ENCODE results near the gene POPDC2. TPM values are rescaled to one million over a fixed set of nuclear protein-coding genes. Genes with fewer than 3 reads are reported as not detected.
A peak's percentile ranks its signal among the peaks of the same experiment; 100 is the strongest.

The POPDC2 gene
- total RNA-seq, 2 experiments from 2014 or later = 0.72 to 1.5 TPM

GRCh38 chr3:119647171-119647570 lies 13.2 kb downstream of the POPDC2 start:
- peaks cover 16% of the 10 kb centered on the region for H3K36me3 Mint-ChIP-seq (ENCODE audit: low read depth)
- H3K9me3 Mint-ChIP-seq = no peaks in the 10 kb centered on the region
- H3K4me1 Mint-ChIP-seq (ENCODE audit: low read depth) = peaks cover 19% of the 10 kb centered on the region
- no peak overlapping the region for H3K27ac Mint-ChIP-seq
- no peak for DNase-seq
- CTCF ChIA-PET = interaction anchor here (1.0 kb wide), 1 partner anchor 58 kb away, joined by 3 read pairs; no protein-coding TSS in a partner anchor
- intact Hi-C loops (cut with micrococcal nuclease) = no loop called here
- no peak overlapping the region for H3K4me3 Mint-ChIP-seq
- H3K27me3 Mint-ChIP-seq (ENCODE audit: low read depth) = no peaks in the 10 kb centered on the region

GRCh38 chr3:119645813-119646212 lies 14.6 kb downstream of the POPDC2 start:
- Mint-ChIP-seq H3K36me3 (ENCODE audit: low read depth) (peaks cover 24% of the 10 kb centered on the region), H3K9me3 (peaks cover 2% of the 10 kb centered on the region), H3K4me1 (ENCODE audit: low read depth) (peaks cover 22% of the 10 kb centered on the region), H3K27ac (no peak overlapping the region), H3K27me3 (ENCODE audit: low read depth) (no peaks in the 10 kb centered on the region), H3K4me3 (no peak overlapping the region)
- intact Hi-C loops (cut with micrococcal nuclease) = no loop called here
- DNase-seq = no peak
- CTCF ChIA-PET = no interaction called here

- no peak overlapping the region for H3K27ac Mint-ChIP-seq
- no peaks in the 10 kb centered on the region for H3K27me3 Mint-ChIP-seq (ENCODE audit: low read depth)
- peaks cover 3% of the 10 kb centered on the region for H3K9me3 Mint-ChIP-seq
- intact Hi-C loops (cut with micrococcal nuclease) = no loop called here
- CTCF ChIA-PET = interaction anchor here (1.1 kb wide), 1 partner anchor 37 kb away, joined by 4 read pairs; no protein-coding TSS in a partner anchor
- H3K4me1 Mint-ChIP-seq (ENCODE audit: low read depth) = peaks cover 28% of the 10 kb centered on the region
- DNase-seq = no peak
- peaks cover 33% of the 10 kb centered on the region for H3K36me3 Mint-ChIP-seq (ENCODE audit: low read depth)
- no peak overlapping the region for H3K4me3 Mint-ChIP-seq
Observed at GRCh38 chr3:119644481-119644880, 15.9 kb downstream of the POPDC2 start.

- peaks cover 33% of the 10 kb centered on the region for H3K36me3 Mint-ChIP-seq (ENCODE audit: low read depth)
- no peak for DNase-seq
- H3K4me3 Mint-ChIP-seq = no peak overlapping the region
- peaks cover 37% of the 10 kb centered on the region for H3K4me1 Mint-ChIP-seq (ENCODE audit: low read depth)
- intact Hi-C loops (cut with micrococcal nuclease) = loop anchor here (1.0 kb wide), 1 partner anchor 403 kb away; the partner anchor contains the start of gene B4GALT4
- peak overlapping the region; percentile 48 for H3K27ac Mint-ChIP-seq
- H3K9me3 Mint-ChIP-seq = peaks cover 3% of the 10 kb centered on the region
- H3K27me3 Mint-ChIP-seq (ENCODE audit: low read depth) = no peaks in the 10 kb centered on the region
- CTCF ChIA-PET = interaction anchor here (0.7 to 1.3 kb wide), 3 partner anchors 15 to 395 kb away, joined by 3 to 4 read pairs (median 3); no protein-coding TSS in a partner anchor
Observed at GRCh38 chr3:119643528-119643927, 16.9 kb downstream of the POPDC2 start.

GRCh38 chr3:119642746-119643473 lies 17.5 kb downstream of the POPDC2 start:
- intact Hi-C loops (cut with micrococcal nuclease) = loop anchor here (1.0 kb wide), 1 partner anchor 403 kb away; the partner anchor contains the start of gene B4GALT4
- H3K4me1 Mint-ChIP-seq (ENCODE audit: low read depth) = peaks cover 44% of the 10 kb centered on the region
- H3K4me3 Mint-ChIP-seq = no peak overlapping the region
- H3K27me3 Mint-ChIP-seq (ENCODE audit: low read depth) = no peaks in the 10 kb centered on the region
- H3K9me3 Mint-ChIP-seq = peaks cover 3% of the 10 kb centered on the region
- H3K27ac Mint-ChIP-seq = peak overlapping the region; percentile 48
- peaks cover 31% of the 10 kb centered on the region for H3K36me3 Mint-ChIP-seq (ENCODE audit: low read depth)
- CTCF ChIA-PET = interaction anchor here (0.7 to 1.3 kb wide), 3 partner anchors 16 to 394 kb away, joined by 3 to 4 read pairs (median 3); no protein-coding TSS in a partner anchor
- no peak for DNase-seq

GRCh38 chr3:119641416-119641815 lies 19.0 kb downstream of the POPDC2 start:
- CTCF ChIA-PET = interaction anchor here (0.7 kb wide), 1 partner anchor 181 kb away, joined by 3 read pairs; no protein-coding TSS in a partner anchor
- H3K4me1 Mint-ChIP-seq (ENCODE audit: low read depth) = peaks cover 48% of the 10 kb centered on the region
- no peak overlapping the region for H3K27ac Mint-ChIP-seq
- intact Hi-C loops (cut with micrococcal nuclease) = no loop called here
- H3K4me3 Mint-ChIP-seq = no peak overlapping the region
- peaks cover 3% of the 10 kb centered on the region for H3K9me3 Mint-ChIP-seq
- DNase-seq = no peak
- H3K27me3 Mint-ChIP-seq (ENCODE audit: low read depth) = no peaks in the 10 kb centered on the region
- peaks cover 28% of the 10 kb centered on the region for H3K36me3 Mint-ChIP-seq (ENCODE audit: low read depth)

- DNase-seq = peak; percentile 42
- Mint-ChIP-seq H3K4me3 (no peak overlapping the region), H3K27ac (peak overlapping the region; percentile 91), H3K36me3 (ENCODE audit: low read depth) (peaks cover 24% of the 10 kb centered on the region), H3K27me3 (ENCODE audit: low read depth) (no peaks in the 10 kb centered on the region), H3K4me1 (ENCODE audit: low read depth) (peaks cover 48% of the 10 kb centered on the region), H3K9me3 (peaks cover 3% of the 10 kb centered on the region)
- intact Hi-C loops (cut with micrococcal nuclease) = loop anchor here (1.0 to 2.0 kb wide), 14 partner anchors 11 to 710 kb away; partner anchors contain the start of genes B4GALT4, COX17, LRRC58 and TIMMDC1
- CTCF ChIA-PET = interaction anchor here (0.5 kb wide), 1 partner anchor 78 kb away, joined by 3 read pairs; no protein-coding TSS in a partner anchor
Observed at GRCh38 chr3:119639494-119640350, 20.7 kb downstream of the POPDC2 start.

GRCh38 chr3:119637679-119638477 lies 22.5 kb downstream of the POPDC2 start:
- Mint-ChIP-seq H3K27me3 (ENCODE audit: low read depth) (no peaks in the 10 kb centered on the region), H3K27ac (peak overlapping the region; percentile 91), H3K36me3 (ENCODE audit: low read depth) (peaks cover 22% of the 10 kb centered on the region), H3K4me1 (ENCODE audit: low read depth) (peaks cover 36% of the 10 kb centered on the region), H3K9me3 (peaks cover 3% of the 10 kb centered on the region), H3K4me3 (no peak overlapping the region)
- intact Hi-C loops (cut with micrococcal nuclease) = loop anchor here (1.0 to 2.0 kb wide), 5 partner anchors 27 to 397 kb away; partner anchors contain the start of genes ARHGAP31 and B4GALT4
- peak; percentile 19 for DNase-seq
- CTCF ChIA-PET = interaction anchor here (0.6 kb wide), 1 partner anchor 779 kb away, joined by 3 read pairs; no protein-coding TSS in a partner anchor

- H3K4me3 Mint-ChIP-seq = no peak overlapping the region
- H3K9me3 Mint-ChIP-seq = peaks cover 3% of the 10 kb centered on the region
- no peak for DNase-seq
- intact Hi-C loops (cut with micrococcal nuclease) = no loop called here
- CTCF ChIA-PET = interaction anchor here (0.6 to 0.9 kb wide), 2 partner anchors 78 to 780 kb away, joined by 3 read pairs; no protein-coding TSS in a partner anchor
- H3K27me3 Mint-ChIP-seq (ENCODE audit: low read depth) = peaks cover 2% of the 10 kb centered on the region
- H3K4me1 Mint-ChIP-seq (ENCODE audit: low read depth) = peaks cover 28% of the 10 kb centered on the region
- peaks cover 17% of the 10 kb centered on the region for H3K36me3 Mint-ChIP-seq (ENCODE audit: low read depth)
- H3K27ac Mint-ChIP-seq = no peak overlapping the region
Observed at GRCh38 chr3:119636891-119637611, 23.3 kb downstream of the POPDC2 start.

GRCh38 chr3:119636249-119636648 lies 24.1 kb downstream of the POPDC2 start:
- Mint-ChIP-seq H3K27ac (no peak overlapping the region), H3K9me3 (peaks cover 2% of the 10 kb centered on the region), H3K4me1 (ENCODE audit: low read depth) (peaks cover 26% of the 10 kb centered on the region), H3K36me3 (ENCODE audit: low read depth) (peaks cover 13% of the 10 kb centered on the region), H3K27me3 (ENCODE audit: low read depth) (peaks cover 3% of the 10 kb centered on the region), H3K4me3 (no peak overlapping the region)
- CTCF ChIA-PET = interaction anchor here (0.9 kb wide), 1 partner anchor 77 kb away, joined by 3 read pairs; no protein-coding TSS in a partner anchor
- intact Hi-C loops (cut with micrococcal nuclease) = no loop called here
- no peak for DNase-seq

- H3K36me3 Mint-ChIP-seq (ENCODE audit: low read depth) = peaks cover 10% of the 10 kb centered on the region
- H3K9me3 Mint-ChIP-seq = peaks cover 1% of the 10 kb centered on the region
- intact Hi-C loops (cut with micrococcal nuclease) = no loop called here
- DNase-seq = no peak
- no peak overlapping the region for H3K4me3 Mint-ChIP-seq
- peaks cover 29% of the 10 kb centered on the region for H3K4me1 Mint-ChIP-seq (ENCODE audit: low read depth)
- CTCF ChIA-PET = no interaction called here
- H3K27ac Mint-ChIP-seq = no peak overlapping the region
- peaks cover 3% of the 10 kb centered on the region for H3K27me3 Mint-ChIP-seq (ENCODE audit: low read depth)
Observed at GRCh38 chr3:119635719-119636118, 24.7 kb downstream of the POPDC2 start.
